ENCODE data around the gene TRIM10. TPM values are rescaled to one million over a fixed set of nuclear protein-coding genes. Genes with fewer than 3 reads are reported as not detected.

Gene TRIM10
- total and polyA plus RNA-seq, 12 donors = not detected

DNA sequence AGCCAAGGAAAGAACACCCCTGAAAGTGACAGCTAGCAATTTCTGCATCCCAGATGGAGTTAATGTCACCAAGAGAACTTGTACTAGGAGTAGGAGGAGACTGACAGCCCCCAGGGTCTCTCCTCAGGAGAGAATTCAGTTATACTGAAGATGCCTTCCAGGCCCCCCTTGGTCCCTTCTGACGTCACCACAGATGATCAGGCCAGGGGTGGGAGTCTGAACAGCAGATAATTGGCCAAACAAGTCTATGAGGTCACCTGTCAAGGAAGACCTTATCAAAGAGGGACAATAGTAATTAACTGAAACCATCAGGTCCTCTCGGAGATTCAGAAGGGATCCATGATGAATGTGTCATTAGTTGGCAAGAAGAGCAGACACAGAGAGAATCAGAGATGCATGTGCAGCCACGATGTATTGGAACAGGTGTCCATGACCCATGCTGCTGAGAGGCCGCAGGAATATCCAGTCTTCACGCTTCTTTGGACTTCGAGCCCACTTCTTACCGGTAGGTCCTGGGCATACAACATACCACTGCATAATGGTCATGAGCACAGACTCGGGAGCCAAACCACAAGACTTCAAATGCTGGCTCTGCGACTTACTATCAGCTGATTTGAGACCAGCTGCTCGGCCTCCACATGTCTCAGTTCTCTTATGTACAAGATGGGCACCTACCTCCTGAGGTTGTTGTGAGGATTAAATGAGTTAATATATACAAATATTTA is 10.2 kb downstream of the TRIM10 start:
- no peak for DNase-seq
- Histone ChIP-seq H3K4me1 (peaks cover 0 to 6% (median 0%) of the 10 kb centered on the region in 9 donors), H3K36me3 (no peaks in the 10 kb centered on the region), H3K27me3 (peaks cover 0 to 39% (median 16%) of the 10 kb centered on the region in 7 donors), H3K4me3 (no peak overlapping the region), H3K9me3 (no peaks in the 10 kb centered on the region), H3K27ac (no peak overlapping the region)
- 84 to 90% methylated on average over 10 of the region's 10 CpGs for WGBS, 2 donors
- TF ChIP-seq, protein P1, sequence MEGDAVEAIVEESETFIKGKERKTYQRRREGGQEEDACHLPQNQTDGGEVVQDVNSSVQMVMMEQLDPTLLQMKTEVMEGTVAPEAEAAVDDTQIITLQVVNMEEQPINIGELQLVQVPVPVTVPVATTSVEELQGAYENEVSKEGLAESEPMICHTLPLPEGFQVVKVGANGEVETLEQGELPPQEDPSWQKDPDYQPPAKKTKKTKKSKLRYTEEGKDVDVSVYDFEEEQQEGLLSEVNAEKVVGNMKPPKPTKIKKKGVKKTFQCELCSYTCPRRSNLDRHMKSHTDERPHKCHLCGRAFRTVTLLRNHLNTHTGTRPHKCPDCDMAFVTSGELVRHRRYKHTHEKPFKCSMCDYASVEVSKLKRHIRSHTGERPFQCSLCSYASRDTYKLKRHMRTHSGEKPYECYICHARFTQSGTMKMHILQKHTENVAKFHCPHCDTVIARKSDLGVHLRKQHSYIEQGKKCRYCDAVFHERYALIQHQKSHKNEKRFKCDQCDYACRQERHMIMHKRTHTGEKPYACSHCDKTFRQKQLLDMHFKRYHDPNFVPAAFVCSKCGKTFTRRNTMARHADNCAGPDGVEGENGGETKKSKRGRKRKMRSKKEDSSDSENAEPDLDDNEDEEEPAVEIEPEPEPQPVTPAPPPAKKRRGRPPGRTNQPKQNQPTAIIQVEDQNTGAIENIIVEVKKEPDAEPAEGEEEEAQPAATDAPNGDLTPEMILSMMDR (IDR thresholded peaks at IDR 0.05) = no peak
- ATAC-seq = no peak
- intact Hi-C loops (cut with DNase I) = no loop called here

DNA sequence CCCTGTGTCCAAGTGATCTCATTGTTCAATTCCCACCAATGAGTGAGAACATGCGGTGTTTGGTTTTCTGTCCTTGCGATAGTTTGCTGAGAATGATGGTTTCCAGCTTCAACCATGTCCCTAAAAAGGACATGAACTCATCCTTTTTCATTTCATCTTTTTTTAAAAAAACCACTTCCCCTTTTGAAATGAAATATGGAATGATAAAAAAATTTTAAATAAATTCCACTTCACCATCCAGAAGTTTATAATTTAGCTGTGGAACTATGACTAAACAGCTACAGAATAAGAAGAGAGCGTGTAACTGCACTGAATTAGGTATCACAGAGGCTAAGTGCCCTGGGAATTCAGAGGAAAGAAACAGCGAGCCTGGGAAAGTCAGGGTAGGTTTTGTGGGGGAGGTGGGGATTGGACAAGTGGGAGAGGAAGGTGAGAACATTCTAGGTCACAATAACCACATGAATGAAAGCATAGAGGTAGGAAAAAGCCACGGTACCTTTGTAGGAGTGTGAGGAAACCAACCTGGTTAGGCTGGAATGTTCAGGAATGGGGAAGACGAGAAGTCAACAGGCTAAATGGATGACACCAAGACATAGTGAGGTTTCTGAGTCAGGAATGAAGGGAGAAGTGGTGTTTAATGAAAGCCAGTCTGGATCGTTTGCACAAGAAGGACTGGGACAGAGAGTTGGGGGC is 11.0 kb downstream of the TRIM10 start:
- Histone ChIP-seq H3K36me3 (no peaks in the 10 kb centered on the region), H3K4me3 (no peak overlapping the region), H3K27me3 (peaks cover 0 to 42% (median 23%) of the 10 kb centered on the region in 7 donors), H3K9me3 (no peaks in the 10 kb centered on the region), H3K27ac (no peak overlapping the region), H3K4me1 (peaks cover 0 to 4% (median 0%) of the 10 kb centered on the region in 9 donors)
- ATAC-seq (no peak), DNase-seq (no peak)
- intact Hi-C loops (cut with DNase I) = no loop called here
- TF ChIP-seq, protein P1 (IDR thresholded peaks at IDR 0.05) = no peak
- WGBS, 2 donors = 66 to 68% methylated on average over 7 of the region's 7 CpGs

DNA sequence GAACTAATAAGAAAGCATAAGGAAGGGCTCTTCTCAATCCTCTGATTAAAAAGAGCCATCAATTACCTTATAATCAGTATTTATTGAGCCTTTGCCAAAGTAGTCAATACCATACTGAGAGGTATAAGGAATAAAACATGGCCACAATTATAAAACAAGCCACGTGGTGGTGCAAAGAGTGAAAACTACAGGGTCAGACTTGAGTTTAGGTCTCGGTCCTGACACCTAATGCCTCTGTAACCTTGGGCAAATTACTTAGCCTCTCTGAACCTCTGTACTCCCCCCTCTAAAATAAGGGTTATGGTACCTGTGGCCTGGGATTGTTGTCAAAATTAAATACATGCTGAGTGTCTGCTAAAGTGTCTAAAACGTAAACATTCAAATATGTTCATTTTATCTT is 11.8 kb downstream of the TRIM10 start:
- Histone ChIP-seq H3K36me3 (no peaks in the 10 kb centered on the region), H3K4me3 (no peak overlapping the region), H3K9me3 (no peaks in the 10 kb centered on the region), H3K27ac (no peak overlapping the region), H3K4me1 (no peaks in the 10 kb centered on the region), H3K27me3 (peaks cover 0 to 43% (median 31%) of the 10 kb centered on the region in 7 donors)
- ATAC-seq (no peak), DNase-seq (no peak)
- TF ChIP-seq, protein P1 (IDR thresholded peaks at IDR 0.05) = no peak
- WGBS, 2 donors = 58 to 63% methylated on average over 3 of the region's 3 CpGs
- intact Hi-C loops (cut with DNase I) = no loop called here

DNA sequence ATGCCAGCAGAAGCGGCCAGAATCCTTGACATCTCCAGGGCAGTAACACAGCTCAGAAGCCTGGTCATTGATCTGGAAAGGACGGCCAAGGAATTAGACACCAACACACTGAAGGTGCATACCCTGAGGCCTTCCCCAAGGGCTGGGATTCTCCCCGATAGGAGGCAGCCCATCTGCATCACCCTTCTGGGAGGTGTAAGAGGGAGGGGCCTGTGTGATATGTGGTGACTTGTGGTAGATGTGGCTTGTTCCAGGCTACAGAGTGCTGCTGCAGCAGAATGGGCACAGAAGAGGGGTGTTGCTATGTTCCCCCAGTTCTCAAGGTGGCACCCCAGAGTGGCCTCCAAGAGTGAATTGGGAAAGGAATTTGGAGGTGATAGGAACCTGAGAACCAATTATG is 13.9 kb downstream of the TRIM10 start:
- intact Hi-C loops (cut with DNase I) = no loop called here
- TF ChIP-seq, protein P1 (IDR thresholded peaks at IDR 0.05) = no peak
- Histone ChIP-seq H3K4me3 (no peak overlapping the region), H3K36me3 (no peaks in the 10 kb centered on the region), H3K4me1 (no peaks in the 10 kb centered on the region), H3K27me3 (peaks cover 0 to 52% (median 35%) of the 10 kb centered on the region in 7 donors), H3K27ac (no peak overlapping the region), H3K9me3 (no peaks in the 10 kb centered on the region)
- DNase-seq = no peak
- no peak for ATAC-seq
- 68 to 79% methylated on average over 3 of the region's 3 CpGs for WGBS, 2 donors

All from heart right ventricle (tissue), 16 donors.